KBM-7 (cell line): ENCODE measurements around the gene REEP3.

Source experiments
- DNase-seq: peaks from one replicate; pipeline ENCODE4 v3.0.0-alpha.2; 2015
- in situ Hi-C: fragments of 300-500 bp; cut with MboI; formaldehyde crosslinking; loops from 2 replicates; pipeline ENCODE4 v1.14.3; 2020; ENCODE audit warnings: low sequenced_read_pairs, low pct_unique_long_range_greater_than_20kb, mixed read lengths

The REEP3 gene

DNA sequence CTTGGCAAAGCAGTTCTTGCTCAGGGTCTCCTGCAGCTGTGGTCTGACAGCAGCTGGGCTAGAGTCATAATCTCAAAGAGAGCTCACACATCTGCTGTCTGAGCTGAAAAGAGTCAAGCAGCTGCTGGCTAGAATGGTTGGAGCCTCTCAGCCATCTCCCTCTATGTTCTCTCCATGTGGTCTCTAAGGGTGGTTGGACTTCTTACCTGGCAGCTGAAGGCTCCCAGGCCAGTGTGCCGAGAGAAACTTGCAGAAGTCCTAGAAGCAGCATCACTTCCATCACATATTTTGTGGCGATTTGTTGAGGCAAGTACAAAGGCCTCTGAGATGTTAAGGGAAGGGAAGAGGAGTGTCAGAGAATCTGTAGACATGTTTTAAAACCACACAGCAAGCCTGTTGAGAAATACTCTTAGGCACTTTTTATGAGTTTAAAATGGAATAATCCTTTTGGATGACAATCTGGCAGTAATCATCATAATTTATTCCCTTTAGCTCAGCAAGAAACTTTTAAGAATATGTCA is 93.2 kb downstream of the REEP3 start:
- DNase-seq: no peak
- in situ Hi-C loops: no loop called here

DNA sequence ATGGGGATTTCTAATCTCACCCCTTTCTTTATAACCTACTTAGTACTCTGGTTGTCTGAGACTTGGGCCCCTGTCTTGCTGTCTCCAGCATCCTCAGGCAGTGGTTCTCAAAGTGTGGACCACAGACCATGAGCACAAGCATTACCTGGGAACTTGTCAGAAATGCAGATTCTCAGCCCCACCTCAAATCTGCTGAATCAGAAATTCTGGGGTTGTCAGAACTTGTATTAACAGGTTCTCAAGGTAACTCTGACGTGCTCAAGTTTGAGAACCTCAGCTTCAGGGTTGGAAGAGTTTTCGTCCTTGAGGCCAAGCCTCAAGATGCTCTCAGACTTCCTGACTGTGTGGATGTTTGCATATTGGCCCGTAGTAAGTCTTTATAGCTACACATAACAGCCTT is 97.4 kb downstream of the REEP3 start:
- no peak for DNase-seq
- in situ Hi-C loops: no loop called here

DNA sequence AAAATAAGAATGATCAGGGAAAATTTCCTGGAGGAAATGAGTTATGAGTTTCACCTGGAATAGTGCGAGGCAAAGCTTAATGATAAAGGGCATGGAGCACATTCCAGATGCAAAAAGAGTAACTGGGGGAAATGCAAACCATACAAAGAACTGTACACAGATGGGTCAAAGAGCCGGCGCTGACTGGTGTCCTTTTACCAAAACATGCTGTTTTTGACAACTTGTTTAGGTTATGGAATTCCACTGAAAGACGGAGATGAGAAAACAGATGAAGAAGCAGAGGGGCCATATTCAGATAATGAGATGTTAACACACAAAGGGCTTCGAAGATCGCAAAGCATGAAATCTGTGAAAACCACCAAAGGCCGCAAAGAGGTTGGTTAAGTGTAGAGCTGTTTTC is 98.2 kb downstream of the REEP3 start:
- in situ Hi-C loops: no loop called here
- DNase-seq: no peak

DNA sequence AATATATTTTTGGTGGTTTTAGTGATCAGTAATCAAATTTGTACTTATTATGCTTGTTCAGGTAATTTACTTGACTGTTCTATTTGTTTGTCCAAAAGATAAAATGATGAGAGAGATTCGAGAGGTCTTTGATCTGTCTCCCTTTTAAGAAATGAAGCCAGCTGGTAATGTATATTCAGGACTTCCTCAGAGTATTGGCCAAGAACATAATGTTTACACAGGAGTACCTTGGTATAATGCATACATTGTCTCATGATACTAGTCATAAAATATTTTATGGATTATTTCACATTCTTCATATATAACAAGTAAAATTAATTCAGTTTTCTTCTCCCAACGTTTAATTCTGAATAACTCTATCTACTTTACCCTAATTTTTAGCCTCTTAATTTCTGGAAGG is 100.9 kb downstream of the REEP3 start:
- in situ Hi-C loops: no loop called here
- no peak for DNase-seq

DNA sequence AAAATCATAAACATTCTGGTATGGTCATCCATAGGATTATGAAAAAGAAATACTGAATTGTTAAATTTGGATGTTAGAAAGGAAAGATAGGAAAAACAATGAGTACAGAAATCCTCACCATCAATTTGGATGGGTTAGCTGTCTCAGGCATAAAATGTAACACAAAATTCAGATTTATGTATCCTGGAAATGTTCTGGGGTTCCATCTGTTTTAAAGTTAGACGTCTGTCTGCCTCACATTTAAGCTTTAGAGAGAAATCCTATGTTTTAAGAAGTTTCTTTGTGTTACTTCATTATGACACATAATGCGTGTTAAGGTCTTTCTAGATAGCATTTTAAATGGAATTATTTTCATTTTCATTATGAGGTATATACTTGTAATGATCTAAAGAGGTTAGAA is 103.5 kb downstream of the REEP3 start:
- DNase-seq: no peak
- in situ Hi-C loops: no loop called here

DNA sequence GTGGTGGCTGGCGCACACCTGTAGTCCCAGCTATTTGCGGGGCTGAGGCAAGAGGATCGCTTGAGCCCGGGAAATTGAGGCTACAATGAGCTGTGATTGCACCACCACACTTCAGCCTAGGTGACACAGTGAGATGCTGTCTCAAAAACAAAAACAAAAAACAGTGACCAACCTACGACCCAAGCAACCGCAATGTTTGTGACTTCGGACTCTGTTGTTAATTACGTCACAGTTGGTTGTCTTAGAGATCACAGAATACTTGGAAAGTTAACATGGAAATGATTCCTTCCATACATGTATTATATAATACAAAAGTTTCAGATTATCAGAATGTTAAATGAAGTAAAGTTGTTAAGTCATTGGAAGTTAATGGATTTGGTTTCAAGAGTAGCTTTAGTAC is 106.2 kb downstream of the REEP3 start:
- in situ Hi-C loops: no loop called here
- no peak for DNase-seq

DNA sequence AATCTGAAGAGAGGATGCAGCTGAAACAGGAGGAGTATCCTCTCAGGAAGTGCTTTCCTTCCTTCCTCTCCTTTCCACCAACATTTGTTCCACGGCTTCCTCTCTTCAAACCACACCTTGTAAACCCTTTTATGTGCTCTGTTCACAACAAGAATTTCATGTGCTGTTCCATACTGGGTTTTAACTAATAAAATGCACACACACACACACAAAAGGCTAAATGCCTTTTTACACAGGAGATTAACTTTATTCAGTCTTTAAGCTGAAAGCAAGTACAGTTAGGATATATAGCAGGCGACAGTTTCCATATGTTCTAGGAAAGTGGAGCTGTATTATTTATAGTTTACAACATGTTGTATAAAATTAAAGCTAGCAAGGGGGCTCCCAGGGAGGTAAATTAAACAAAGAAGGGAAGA is 106.7 kb downstream of the REEP3 start:
- in situ Hi-C loops: no loop called here
- peak; percentile 79 for DNase-seq

DNA sequence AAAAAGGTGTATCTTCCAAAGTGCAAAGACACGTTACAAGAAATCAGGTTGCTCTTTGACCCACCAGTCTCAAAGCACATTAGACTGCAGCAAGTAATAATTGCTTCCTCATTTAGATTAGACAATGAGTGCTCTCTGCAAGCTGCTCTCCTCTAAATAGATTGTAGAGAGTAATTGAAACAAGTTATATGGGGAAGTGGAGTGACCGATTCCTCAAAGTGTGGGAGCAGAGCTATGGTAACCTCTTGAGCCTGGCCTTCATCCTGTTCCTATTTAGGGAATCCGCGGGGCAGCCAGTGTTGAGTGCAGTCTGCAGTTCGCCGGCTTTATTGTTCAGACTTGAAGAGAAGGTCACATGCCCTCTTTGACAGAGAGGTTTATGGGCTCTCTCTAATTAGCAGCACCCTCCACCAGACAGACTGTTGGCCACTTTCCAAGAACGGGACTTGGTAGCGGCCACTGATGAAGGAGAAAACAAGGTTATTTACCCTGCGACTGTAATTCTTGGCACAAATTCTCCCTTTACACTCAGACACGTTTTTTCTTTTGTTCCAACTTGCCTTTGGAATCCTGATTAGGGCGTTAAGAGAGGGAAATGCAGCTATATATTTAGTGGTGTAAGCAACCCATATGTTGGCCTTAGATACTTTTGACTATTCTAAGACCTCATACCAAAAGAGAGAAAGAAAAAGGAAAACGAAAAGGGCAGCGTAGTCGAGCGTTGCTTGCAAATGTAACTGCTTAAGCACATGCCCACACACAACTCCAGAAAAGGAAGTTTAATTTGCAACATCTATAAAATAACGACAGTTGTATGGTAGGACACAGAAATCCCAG is 107.5 kb downstream of the REEP3 start:
- in situ Hi-C loops: no loop called here
- peak; percentile 94 for DNase-seq

DNA sequence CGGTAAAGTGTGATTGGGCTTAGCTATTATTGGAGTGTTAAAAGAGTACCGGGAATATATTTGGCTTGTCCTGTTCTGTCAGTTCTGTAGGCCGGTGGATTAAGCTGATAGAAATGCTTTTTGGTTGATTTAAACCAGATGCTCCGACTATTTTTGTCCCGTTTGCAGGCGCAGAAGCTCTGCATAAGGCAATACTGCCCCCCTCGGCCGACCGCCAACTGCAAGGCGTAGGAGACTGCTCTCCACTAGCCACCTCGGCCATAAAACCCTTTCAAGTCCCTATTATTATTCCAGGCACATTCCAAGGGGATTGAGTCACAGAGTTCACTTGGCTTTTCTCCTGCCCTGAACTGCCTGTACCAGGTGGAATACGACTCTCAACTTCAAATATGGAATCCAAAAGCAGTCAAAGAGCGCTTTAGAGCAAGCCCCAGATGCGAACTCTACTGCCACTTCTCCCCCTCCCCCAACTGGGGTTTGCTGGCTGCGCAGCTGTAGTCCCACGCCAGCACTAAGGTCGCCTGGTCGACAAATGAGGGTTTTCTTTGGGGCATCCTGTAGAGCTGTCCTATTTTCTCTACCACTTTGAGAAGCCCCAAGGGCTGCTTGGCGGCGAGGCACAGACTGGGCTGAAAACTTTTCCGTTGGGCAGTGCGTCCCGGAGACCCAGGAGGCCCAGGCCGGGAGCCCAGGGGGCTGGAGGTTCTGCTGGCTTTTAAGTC is 108.3 kb downstream of the REEP3 start:
- DNase-seq: peak; percentile 93
- in situ Hi-C loops: no loop called here

DNA sequence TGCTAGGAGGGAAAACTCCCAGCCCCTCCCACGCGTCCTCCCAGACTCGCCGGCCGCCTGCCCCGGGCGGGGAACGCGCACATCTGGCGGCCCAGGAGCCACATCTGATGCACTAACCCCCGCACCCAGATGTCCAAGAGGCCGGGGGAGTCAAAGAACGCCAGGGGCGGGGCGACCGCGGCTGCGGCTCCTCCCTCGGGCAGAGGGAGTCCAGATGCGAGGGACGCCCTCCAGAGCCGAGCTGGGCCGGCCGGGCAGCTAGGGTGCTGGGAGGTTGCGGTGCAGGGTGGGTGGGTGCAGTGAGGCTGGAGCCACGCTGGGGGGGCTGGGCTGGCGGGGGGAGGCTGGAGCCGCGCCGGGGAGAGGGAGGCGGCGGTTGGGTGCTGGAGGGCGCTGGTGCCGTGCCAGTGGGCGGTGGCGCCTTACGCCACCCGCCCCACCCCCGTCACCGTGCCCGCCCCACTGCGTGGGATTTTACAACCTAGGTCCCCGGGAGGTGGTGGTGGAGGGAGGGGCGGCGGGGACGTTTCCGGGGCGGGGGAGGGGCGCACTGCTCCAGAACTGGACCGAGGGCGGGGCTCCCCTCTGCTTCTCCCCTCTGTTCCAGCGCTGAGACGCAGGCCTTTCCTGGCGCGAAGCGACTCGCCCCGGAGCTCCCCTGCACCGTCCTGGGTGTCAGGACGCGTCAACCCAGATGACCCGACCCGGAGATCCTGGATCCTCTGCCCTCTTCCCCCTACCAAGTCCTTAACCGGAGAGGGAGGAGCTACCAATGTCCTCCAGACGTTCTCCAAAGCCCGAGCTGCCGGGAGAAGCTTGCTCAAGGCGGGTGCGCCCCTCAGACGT is 109.1 kb downstream of the REEP3 start:
- peak; percentile 92 for DNase-seq
- in situ Hi-C loops: no loop called here

DNA sequence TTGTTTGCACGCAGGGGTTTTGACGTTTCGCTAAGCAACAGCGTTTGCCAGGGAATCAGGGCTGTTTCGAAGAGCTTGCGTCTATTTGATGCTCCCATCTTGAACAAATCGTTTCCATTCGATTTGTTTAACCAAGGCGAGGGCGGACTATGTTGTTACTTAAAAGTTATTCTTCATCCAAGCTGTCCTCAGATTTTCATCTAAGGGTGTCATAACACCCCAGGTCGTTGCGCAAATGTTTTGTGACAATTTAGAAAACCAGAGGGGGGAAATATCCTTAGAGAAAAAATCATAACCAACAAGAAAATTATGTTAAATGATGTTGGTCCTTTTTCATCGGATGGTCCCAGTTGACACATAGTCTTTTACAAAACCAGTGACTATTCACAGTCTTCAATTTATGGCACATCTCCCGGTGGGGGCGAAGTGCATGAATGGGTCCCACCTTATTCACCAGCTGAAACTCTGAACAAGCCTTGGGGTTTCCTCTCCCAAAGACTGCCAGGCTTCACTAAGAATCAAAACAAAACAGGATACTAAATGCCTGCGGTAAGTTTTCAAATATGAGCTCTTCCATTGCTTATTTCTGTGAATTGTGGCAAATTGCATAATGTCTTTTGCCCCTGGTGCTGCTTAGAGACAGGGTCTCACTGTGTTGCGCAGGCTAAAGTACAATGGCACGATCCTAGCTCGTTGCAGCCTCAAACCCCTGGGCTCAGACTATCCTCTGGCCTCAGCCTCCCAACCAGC is 109.9 kb downstream of the REEP3 start:
- DNase-seq: no peak
- in situ Hi-C loops: no loop called here

DNA sequence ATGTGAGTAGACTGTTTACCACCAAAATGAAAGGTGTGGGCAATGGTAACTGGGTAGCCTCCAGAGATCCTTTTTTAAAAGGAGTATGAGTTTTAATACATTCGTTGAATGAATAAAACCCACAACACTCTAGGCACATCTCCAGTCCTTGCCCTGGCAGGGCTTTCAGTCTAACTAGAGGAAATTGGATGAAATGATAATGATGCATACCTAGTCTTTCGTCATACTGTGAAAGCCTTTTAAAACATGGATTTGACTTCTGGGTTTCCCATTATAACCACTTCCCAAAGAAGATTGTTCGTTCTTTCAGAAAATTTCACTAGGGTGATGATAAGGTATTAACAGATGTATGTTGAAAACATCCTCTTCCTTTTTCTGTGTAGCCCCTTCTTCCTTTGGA is 110.8 kb downstream of the REEP3 start:
- no peak for DNase-seq
- in situ Hi-C loops: no loop called here

DNA sequence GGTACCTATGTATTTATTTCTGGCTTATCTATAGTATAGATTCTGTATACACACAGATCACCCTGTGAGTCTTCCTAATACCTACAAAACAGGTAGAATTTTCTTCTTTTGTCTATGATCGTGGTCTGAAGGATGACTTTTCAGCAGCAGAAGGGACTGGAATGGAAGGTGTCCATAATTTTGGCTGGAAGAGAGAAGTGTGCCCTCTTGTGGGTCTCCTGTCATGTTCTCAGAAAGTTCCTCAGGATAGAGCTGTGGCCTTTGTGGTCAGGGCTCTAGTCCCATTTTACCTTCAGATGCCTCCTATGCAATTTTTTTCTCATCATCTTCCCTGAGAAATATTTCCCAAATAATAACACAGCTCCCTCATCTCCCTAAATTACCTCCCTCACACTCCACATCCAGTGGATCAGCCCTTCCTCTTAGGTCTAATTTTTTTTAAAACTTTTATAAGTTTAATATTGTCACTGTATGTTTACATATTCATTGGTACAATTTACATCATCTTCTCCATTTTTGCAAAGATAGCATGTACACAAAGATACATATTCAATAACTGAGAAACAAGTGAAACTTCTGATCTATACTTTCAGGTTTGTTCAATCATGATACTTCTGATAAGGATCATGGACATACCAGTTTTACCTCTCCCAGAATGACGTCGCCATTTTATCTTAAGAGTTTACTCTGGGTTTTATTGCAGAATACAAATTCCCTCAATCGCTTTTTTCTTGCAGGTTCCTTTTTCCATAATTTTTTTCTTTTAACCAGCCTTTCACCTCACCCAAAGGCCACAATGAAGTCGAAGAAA is 112.7 kb downstream of the REEP3 start:
- in situ Hi-C loops: no loop called here
- peak; percentile 64 for DNase-seq

DNA sequence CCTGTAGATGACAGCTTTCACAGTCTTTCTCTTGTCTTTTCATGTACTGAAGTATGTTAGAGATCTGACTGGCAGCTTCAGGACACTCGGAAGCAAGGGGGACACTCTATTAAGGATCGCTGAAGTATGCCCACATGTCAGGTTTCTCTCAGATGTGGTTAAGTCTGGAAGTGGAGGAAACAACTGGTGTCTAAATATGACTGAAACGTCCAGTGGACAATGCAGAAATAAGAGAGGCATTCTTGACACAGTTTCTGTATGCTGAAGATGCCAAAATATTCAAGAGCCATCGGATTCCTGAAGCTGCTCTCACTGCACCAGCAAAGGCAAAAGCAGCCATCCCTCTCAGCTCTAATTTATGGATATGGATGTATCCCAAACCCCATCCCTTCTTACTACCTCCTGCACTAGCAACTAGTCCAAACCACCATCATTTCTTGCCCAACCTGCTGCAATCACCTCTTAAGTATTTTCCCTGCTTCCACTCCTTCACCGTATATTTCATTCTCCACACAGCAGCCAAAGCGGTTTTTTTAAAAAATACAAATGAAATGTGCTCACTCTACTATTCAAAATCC is 113.4 kb downstream of the REEP3 start:
- DNase-seq: peak; percentile 22
- in situ Hi-C loops: no loop called here

DNA sequence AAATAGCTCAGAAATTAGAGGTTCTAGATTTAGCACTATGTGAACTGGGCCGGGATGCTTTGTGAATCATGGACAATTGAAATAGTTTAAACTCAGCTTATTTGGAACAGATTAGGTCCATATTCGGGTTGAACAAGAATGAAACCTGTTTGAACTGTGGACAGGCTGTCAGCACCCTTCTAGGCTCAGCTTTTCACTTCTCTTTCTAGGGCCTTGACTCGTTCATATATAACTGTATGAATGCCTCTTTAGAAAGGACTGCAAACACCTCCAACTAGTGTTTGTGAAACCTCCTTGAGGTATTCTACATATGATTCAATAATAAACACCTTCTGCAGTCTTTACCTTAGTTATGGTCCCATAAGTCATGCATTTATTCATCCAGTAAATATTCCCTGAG is 115.6 kb downstream of the REEP3 start:
- in situ Hi-C loops: no loop called here
- no peak for DNase-seq

DNA sequence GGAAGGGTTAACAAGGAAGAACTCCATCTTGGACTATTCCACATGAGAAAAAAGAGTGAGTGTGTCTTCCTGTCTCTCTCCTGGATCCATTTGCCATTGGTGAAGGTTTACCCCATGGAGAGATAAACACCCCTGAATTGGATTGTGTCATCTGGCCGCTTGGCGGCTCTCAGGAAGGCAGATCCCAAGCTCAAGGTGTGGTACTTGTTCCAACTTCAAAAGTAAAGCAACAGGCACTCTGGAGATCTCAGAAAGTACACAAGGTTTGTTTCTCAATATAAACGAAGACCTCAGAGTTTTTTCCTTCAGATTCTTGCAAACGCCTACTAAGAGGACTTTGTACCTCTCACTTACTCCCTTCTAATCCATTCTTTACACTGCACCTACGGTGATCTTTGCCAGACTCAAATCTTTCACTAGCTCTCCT is 116.7 kb downstream of the REEP3 start:
- in situ Hi-C loops: no loop called here
- DNase-seq: no peak

DNA sequence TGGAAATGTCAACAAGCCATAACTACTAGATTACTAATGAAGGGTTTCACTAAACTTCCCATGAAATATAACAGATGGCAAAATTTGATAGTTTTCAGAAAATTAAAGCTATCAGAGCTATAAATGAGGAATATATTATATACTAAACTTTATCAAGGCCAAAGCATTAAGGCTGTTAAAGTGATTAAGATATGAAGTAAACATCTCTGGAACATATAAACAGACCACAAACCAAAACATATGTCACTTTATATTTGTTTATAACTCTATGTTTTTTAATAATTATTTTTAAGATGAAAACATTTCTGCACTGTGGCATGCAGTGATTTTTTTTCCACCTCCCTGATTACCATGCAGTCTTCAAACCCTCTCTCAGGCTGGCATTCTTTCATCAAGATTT is 120.2 kb downstream of the REEP3 start:
- no peak for DNase-seq
- in situ Hi-C loops: no loop called here

DNA sequence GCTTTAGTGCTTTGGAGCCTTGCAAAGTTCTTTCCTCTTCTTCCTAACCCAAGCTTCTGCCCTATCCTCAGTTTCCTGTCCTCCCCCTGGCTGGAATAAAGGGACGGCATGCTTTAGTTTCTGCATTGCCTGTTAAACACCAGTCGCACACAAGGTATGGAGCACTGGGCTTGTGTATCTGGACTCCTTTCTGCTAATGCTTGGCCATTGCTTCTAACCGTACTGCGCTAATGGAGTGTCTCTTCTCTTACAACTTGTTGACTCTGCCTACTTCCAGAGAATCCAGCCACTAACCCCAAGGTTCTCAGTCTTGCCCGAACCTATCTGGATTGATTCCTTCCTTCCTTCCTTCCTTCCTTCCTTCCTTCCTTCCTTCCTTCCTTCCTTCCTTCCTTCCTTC is 120.6 kb downstream of the REEP3 start:
- in situ Hi-C loops: no loop called here
- DNase-seq: no peak
